Measurements from ENCODE around the gene RBM42.

- no peak for TF ChIP-seq CTCF (IDR thresholded peaks at IDR 0.05)
- TF ChIP-seq POLR2AphosphoS5 (IDR thresholded peaks at IDR 0.05; ENCODE audit: low read depth, low read length), result no peak
- no peak for TF ChIP-seq REST (IDR thresholded peaks at IDR 0.05; ENCODE audit: insufficient read depth in 1 of 2, low read depth in 2 of 2, low read length in 1 of 2)
Observed at GRCh38 chr19:35666251-35666913, 37.5 kb downstream of the RBM42 start, which contains the start of gene UPK1A.
